HG03432 (cell line): Measurements from ENCODE around the gene RAB17.
"Not testable (repeated sequence)": the region's sequence is repeated elsewhere in the genome, so short reads cannot be mapped to it uniquely, and the experiment has no call there.

Source experiments
- ATAC-seq: cut with Tn5 transposase; IDR thresholded peaks from one replicate; pipeline ENCODE4 v1.9.1; 2021; ENCODE audit warnings: mild to moderate bottlenecking, moderate library complexity; ENCODE audit not compliant: unreplicated experiment

The RAB17 gene

DNA sequence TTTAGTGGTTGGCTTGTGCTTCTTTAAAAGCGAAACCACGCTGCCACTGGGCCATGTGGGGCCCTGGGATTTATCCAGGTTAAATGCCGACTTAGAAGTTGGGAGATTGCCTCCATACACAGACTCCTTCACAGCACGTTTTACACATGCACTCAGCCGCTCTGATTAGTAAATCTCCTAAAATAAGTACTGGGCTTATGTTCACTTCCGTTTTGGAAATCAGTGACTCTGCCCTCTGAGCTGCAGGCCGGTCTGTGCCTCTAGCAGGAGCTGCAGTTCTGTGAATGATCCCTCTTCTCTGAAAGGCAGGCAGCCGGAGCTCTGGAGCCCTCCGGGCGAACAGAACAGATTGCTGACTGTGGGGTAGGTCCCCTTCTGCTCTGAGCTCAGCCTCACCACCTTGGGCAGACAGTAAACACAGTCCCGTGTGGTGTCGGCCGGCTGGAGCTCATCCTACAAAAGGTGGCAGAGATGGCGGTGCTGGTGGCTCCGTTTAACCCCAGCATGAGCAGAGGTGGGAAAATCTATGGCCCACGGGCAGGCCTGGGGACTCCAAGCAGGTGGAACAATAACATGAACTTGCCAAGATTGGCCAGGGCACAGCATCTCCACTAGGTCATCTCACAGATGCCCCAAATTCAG lies 9.8 kb upstream of the RAB17 start:
- ATAC-seq = no peak

DNA sequence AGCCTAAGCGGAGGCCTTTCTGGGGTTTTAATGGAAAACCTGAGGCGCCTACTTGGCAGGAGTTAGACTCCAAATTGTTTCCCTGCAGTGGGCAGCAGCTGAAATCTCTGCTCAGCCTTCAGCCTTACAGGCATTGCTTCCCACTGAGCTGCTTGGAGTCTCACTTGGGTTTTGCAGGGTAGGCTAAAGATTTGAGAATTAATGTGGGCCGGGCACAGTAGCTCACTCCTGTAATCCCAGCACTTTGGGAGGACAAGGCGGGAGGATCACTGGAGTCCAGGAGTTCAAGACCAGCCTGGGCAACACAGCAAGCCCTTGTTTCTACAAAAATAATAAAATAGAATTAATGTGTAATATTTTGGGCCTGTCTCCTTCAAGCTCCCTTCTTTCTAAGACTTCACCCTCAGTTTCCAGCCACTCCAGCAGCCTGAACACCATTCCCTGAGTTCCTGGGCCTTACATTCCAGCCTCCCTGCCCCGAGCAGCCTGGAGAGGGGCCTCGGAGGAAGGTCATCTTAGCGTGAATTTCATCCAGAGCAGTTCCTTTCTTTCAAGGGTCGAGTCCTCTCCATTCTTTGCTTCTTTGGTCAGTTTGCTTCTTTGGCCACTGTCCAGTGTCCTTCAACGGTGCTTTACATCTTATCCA lies 9.1 kb upstream of the RAB17 start:
- ATAC-seq = no peak

DNA sequence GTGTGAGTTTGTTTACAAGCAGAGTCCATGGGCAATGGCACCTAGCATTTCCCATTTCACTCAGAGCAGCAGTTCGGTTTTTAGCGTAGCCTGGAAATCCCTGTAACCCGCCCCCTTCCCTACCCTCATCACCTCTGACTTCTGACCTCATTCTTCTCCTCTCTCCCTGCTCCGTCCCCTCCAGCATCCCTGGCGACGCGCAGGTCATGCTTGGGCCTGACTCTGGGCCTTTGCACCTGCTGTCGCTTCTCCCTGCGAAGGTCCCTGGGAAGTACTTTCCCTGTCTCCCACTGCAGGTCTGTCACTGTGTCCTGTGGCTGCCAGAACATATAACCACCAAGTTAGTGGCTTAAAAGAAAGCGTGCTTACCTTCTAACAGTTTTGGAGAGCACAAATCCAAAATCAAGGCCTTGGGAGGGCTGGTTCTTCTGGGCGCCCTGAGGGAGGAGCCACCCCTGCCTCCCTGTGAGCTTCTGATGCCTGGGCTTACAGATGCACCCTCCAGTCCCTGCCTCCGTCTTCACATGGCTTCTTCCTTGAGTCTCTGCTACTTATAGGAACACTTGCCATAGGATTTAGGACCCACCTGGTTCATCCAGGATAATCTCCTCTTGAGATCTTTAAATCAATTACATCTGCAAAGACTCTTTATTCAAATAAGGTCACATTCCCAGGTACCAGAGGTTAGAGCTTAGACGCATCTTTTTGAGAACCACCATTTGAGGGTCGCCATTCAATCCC lies 8.1 kb upstream of the RAB17 start:
- no peak for ATAC-seq

DNA sequence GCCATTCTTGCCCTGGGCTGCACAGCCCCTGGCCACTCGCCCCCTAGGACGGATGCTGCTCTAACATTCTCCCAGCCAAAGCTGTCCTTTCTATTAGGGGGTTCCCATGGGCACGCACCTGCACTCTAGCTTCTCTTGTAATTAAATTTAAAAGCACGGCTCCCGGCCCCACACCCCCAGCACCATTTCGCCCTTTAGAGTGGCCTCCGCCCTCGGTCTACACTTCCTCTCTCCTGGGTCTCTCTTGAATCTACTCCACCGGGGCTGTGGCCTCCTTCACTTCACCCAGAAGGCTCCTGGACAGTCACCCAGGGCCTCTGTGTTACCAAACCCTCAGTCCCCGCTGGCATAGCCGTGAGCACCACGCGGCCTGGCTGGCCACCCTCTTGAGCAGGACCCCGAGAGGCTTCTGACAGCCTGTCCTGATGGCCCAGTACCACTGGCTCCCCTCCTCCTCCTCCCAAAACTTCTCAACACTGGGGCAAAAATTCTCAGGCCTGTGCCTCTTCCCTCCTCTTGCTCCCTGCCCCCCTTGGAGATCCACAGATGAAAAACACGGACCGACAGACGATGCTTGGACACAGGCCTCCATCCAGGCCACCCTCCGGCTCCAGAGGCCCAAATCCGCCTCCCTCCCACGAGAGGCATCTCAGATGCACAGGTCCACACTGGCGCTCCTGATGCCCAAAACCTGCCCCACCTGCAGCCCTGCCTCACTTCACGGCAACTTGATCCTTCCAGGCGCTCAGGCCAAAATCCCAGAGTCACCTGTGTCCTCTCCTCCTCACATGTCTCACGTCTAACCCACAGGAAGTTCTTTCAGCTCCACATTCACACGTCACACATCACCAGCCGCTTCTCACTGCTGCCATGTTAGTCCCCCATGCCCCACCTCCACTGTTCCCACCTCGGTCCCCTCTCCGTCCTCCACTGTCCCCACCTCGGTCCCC lies 6.9 kb upstream of the RAB17 start:
- no peak for ATAC-seq

DNA sequence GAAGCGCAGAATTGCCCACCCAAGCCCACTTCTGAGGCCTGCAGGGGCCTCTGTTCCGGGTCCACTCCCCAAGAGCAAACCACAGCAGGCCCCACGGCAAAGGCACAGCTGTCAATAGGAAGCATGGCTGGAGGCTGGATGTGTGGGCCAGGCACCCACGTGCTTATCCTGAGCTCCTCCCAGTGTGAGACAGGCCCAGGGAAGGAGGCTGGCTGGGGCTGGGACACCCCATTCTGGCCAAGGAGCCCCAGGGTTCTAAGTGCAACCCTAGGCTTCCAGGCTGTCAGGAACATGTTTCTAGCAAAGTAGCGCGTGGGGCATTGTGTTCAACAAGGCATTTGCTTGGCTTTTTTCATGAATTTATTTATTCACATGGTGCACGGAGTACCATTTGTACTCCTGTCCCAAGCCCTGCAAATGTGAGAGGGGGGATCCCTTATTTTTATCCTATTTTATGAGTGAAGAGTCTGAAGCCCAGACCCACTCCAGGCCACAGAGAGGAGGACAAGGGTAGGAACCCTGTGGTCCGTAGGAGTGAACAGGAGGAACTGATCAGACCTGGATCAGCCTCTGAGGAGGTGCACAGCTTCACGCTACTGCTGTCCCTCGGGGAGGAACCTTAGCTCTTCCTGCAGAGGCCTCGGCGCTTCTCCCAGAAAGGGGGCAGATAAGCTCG lies 6.1 kb upstream of the RAB17 start:
- ATAC-seq = no peak

DNA sequence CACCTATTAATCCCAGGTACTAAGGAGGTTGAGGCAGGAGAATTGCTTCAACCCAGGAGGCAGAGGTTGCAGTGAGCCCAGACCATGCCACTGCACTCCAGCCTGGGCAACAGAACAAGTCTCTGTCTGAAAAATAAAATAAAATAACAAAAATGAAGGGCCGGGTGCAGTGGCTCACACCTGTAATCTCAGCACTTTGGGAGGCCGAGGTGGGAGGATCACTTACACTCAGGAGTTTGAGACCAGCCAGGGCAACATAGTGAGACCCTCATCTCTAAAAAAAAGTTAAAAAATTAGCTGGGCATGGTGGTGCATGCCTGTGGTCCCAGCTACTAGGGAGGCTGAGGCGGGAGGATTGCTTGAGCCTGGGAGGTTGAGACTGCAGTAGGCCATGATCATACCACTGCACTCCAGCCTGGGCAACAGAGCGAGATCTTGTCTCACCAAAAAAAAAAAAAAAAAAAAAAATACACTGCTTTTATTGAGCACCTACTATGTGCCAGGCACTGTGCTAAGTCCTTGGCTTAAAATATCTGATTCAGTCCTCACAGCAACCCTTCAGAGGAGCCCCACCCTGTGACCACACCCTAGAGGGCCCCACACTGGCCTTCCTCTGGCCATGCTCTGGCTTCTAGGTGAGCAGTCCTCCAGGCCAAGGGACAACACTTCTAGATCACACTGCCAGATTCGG lies 5.4 kb upstream of the RAB17 start:
- ATAC-seq = not testable (repeated sequence)

DNA sequence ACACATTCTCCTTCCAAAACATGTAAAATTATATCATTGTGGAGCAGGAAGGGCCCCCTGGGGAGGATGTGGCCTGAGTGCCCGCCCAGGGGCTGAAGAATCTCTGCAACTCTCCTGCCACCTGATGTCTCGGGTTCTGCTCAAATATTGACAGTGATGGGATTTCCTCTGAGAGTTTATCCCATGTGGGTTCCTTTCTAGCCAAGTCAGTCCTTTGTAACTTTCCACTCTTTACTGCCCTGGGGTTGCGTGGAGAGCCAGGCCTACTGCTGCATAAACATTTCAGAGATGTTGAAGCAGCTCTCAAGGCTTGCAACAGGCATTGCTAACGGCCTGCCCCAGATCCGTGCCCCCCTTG lies 4.0 kb upstream of the RAB17 start:
- no peak for ATAC-seq

DNA sequence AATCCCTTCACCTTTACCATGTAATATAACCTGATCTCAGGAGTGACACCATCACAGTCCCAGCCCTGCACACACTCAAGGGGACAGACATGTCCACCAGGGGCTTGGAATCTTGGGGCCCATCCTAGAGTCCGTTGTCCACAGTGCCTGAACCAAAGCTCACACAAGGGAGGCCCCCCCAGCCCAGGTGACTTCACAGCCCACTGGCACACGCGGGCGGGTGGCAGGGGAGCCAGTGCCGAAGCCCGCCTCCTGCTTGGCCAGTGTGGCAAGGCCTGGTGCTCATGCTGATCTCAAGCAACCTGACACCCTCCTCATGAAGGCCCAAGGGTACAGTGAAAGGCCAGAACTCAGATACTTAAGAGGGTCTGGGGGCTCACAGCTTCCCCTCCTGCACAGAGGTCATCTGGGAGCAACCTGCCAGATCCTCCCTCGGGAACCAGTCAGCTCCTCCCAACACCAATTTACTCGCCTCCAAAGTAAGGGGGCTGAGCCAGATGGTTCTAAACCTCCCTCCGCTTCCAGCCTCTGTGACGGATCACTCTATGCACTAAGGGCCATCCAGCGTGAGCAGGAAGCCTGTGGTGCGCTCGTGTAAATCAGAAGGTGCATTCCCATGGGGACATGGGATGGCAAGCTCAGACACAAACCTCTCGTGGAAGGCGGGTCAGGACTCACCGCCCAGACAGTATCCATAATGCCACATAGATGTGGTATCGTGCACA lies 3.2 kb upstream of the RAB17 start:
- ATAC-seq = no peak

DNA sequence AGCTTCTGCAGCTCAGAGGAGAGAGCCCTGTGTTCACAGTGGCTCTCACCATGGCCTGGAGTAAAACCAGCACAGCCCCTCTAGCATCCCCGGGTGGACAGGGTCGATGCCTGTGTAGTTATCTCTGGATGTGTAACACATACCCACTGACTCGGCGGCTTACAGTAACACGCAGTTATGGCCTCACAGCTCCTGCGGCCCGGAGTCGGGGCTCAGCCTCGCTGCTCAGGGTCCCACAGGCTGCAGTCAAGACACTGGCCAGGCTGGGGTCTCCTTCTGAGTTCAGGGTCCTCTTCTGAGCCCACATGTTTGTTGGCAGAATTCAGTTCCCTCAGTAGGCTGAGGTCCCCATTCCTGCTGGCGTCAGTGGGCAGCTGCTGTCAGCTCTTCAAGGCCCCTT lies 2.5 kb upstream of the RAB17 start:
- ATAC-seq = no peak

DNA sequence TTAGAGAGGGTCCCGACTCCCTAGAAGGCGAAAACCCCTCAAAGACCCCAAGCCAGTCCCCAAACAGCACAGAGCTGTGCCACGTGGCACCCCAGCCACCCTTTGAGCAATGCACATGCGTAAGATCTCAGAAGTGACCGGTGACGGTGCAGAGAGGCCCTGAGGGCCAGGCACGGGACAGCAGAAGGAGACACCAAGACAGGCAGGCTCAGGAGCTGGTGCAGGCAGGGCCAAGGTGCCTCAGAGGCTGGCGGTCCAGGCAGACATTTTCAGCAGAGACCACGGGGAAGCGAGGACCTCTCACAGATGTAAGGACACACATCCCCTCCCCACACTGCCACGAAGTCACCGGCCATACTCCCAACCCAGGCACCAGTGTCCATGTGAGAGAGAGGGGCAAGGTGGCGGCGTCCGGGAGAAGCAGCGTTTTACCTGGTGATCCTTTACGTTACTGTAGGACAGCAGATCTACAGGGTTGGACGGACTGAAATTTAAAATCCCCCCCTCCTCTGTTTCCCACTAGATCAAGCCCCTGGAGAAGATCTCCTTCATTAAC lies 2.0 kb upstream of the RAB17 start:
- no peak for ATAC-seq

DNA sequence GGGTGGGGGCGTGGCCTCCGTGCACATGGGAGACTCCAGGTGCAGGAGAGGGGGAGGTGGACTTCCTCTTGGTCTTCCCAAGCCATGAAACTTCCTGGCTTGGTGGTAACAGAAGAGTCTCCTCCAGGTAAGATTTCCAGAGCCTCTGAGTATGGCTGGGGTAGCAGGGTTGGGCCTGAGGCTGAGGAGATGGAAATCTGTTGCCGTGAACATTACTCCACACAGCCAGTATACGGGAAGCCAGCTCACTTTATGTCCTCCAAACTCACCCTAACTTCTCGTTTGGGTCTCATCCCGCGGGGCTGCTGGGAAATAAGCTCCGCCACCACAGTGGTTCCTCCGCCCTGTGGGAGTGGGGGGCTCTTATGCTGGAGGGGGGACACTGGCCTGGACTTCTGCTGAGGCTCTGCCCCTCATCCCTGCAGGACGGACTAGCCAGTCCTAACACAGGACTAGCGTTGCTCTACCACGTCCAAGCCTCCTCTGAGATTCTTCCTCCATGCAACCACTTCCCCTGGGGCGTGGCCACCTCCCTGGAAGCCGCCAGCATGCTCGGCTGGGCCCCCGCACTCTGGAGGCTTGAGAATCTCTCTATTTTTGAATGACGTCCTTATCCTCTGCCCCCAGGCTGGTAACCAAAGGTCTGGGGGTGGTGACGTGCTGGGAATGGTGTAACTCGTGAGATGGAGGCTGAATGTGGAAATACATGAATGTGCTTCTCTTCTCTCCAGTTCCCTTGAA lies 777 bp upstream of the RAB17 start:
- ATAC-seq = no peak

DNA sequence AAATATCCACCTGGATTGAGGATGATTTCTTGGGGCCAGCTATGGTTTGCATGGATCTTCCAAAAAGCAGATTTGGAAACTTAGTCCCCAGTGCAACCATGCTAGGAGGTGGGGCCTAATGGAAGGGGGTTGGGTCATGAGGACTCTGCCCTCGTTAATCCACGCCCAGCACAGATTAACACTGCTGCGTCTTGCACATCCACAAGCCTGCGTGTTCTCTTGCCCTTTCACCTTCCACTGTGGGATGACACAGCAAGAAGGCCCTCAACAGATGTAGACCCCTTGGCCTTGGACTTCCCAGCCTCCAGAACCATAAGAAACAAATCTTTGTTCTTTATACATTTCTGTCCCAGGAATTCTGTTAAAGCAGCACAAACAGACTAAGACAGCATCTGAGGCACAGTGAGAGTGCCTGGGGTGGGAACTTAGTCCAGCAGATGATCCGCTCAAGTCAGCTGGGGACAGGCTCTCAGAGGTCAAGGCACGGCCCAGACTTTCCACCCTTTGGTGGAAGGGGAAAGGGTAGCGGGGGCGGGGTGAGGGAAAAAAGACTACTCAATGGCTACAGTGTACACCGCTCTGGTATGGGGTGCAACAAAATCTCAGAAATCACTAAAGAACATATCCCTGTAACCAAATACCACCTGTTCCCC lies 2.4 kb downstream of the RAB17 start:
- ATAC-seq = no peak

DNA sequence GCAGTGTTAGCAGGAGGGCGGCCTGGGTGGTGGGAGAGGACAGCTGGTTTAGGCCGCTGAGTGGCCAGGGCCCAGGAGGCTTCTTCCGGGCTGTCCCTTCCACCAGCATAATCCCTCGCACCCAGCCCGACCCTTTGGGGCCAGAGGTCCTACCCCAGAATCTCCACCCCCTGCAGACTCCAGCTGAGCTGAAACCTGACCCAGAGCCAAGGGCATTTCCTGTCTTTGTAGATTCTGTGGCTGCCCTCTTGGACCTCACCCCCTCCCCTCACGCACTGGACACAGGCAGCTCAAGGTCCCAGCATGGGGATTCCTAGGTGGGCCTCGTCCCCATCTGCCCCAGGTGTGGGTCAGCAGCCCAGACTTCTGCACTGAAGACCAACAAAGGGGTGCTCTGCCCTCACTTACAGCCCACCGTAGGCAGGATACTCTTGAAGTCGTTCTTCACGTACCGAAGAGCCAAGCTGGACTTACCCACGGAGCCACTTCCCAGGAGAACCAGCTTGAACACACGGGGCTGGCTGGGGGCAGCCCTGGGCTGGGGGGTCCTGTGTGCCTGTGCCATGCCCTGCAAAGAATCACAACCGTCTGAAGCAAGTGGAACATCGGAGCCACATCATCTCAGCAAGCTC lies 4.8 kb downstream of the RAB17 start:
- ATAC-seq = no peak

DNA sequence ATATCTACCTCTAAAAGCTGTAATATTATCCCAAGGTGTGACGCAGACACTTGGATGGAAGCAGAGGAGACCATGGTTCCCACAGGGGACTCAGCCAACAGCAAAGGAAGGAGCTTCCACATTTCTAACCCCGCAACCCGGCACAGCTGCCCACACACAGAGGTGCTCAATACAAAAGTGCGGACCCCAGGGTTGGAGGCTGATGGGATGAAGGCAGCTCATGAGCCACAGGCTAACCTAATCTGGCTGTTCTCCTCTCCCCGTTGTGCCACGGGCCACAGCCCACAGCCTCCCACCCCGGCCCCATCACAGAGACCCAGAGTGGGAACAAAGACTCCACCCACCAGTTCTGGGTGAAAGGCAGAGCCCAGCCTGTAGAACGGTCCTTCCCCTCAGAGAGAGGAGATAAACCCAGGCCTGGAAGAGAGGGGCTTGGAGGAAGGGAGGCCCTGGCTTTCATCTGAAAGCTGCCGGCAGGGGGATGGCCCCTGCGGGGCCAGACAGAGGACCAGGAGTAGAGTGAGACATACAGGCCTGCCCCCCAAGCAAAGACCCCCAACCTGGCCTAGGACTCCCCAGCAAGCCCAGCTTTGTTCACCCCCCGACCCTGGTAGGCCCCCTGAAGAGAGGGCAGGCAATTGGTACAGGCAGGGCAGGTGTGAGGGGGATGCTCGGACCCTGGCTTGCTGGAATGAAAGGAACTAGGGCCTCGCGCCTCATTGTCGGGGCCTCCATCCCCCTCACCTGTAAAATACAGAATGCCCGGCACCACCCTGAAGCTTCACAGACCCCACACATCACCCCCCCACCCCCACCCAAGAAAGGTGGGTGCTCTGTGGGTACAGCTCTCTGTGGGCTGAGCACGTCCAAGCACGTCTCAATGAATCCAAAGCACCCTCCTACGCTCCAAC lies 6.9 kb downstream of the RAB17 start:
- ATAC-seq = no peak

DNA sequence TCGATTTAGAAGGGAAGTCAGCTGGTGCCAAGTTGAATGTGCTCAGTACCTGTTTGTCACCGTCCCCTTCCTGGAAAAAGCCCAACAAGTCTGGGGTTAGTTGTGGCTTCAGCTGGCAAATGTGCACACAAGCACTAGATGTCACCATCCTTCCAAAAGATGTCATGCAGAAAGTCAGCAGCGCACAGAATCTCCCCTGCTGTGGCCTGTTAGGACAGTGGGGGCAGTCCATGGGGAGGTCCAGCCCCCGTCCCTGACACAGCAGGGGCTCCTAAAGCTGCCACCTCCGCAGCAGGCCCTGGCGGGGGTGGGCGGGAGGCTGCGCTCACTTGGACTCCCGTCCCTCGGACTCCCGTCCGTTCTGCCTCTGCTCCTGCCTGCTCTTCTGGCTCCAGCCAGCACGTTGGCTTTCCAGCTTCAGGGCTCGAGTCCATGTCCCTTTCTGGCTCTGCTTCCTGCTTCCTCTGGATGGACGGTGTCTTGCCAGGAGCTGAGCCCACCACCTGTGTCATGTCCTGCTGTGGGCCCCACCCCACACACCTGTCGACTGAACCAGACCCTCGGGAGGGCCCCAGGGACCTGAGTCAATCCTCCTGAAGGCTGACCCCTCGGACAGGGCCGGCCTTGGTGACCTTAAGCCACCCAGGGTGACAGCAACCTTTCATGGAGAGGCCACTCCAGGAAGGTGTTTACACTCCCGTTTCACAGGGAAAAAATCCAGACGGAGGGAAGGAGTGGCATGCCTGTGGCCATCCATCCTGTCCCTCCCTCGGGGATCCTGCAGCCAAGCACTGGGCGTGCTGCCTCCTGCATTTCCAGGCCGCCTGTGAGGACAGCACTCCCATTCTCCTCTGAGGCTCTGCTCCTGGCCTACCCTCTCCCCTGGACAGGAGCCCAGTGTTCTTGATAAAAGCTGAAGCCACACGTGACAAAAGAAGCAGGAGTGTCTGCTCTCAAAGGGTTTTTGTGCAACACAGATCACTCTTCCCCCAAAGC lies 8.5 kb downstream of the RAB17 start:
- ATAC-seq = peak; percentile 55
